Smooth muscle cell of bladder (primary cell): ENCODE data around the gene PRKCG. TPM values are rescaled to one million over a fixed set of nuclear protein-coding genes. Genes with fewer than 3 reads are reported as not detected.

Experiments used
- total RNA-seq: library from RNA; depleted of rRNA; stranded (reverse); fragments of >200 nt; gene quantifications from 2 replicates; pipeline ENCODE4 v1.2.3, GENCODE V29; 2014

Gene PRKCG
- total RNA-seq, result 0.14 TPM in 1 of 2 replicates, not detected in the other

GRCh38 chr19:53881482-53882390 is at the start of gene PRKCG:
PRKCG (plus strand) TSS chr19:53882197; CDS start chr19:53882495, 298 bp downstream.

GRCh38 chr19:53867225-53868090 is 14.5 kb upstream of the PRKCG start, which contains the start of gene MYADM:
MYADM (plus strand) TSS chr19:53867883; CDS start chr19:53873530, 5,647 bp downstream.

DNA sequence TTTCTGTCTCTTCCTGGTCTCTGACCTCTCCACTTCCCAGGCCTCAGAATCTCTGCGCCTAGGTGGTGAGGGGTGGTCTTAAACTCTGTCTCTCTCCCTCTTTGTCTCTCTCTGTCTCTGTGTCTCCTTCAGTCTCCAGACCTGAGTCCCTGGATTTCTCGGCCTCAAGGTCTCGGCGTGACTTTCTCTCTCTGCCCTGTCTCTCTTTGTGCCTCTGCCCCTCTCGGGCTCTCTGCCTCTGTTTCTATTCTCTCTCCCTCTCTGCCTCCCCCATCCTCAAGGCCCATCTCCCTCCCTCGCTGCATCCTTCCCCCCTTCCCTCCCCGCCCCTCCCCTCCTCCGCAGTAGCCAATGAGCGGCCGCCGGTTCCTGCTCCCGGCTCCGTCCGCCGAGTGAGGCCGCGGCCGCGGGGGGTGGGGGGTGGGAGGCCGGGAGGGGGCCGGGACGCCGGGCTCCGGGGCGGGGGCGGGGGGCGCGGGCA is 27.0 kb downstream of the PRKCG start, which contains the start of gene CACNG7:
TSS of gene CACNG7 (plus strand) at position 344 of the 481 bp plus-strand sequence. CDS start 3,554 bp downstream, outside the sequence.

Other genes with a start within 250 kb of the PRKCG start
- gene NLRP12, start 57.9 kb upstream of the PRKCG start, total RNA-seq, result under 0.01 TPM in 1 of 2 replicates, not detected in the other
- 5.0 and 6.7 TPM in 2 replicates for gene MYADM, start 14.3 kb upstream of the PRKCG start, total RNA-seq
- 1.3 and 1.6 TPM in 2 replicates for gene CACNG7, start 27.1 kb downstream of the PRKCG start, total RNA-seq
- 0.37 and 0.43 TPM in 2 replicates for gene CACNG8, start 80.7 kb downstream of the PRKCG start, total RNA-seq
- 0.83 and 2.3 TPM in 2 replicates for gene CACNG6, start 109.4 kb downstream of the PRKCG start, total RNA-seq
- gene VSTM1, start 181.7 kb downstream of the PRKCG start, total RNA-seq, result not detected in 2 replicates
- not detected in 2 replicates for gene TARM1, start 199.2 kb downstream of the PRKCG start, total RNA-seq
- 0.14 and 0.18 TPM in 2 replicates for gene OSCAR, start 218.6 kb downstream of the PRKCG start, total RNA-seq
- 17.9 and 22.8 TPM in 2 replicates for gene NDUFA3, start 220.7 kb downstream of the PRKCG start, total RNA-seq
- gene TFPT, start 233.5 kb downstream of the PRKCG start, total RNA-seq, result 18.5 and 19.3 TPM in 2 replicates
- 51.0 and 53.5 TPM in 2 replicates for gene PRPF31, start 233.6 kb downstream of the PRKCG start, total RNA-seq